HL-60 (cell line): Measurements from ENCODE around the gene PEF1.

Experiments used
- CTCF ChIP-seq: IDR thresholded peaks from one replicate; pipeline ENCODE4 v1.5.1; 2011; ENCODE audit warnings: low read length, control low read depth, inconsistent platforms; ENCODE audit not compliant: insufficient read depth
- POLR2AphosphoS5 ChIP-seq: IDR thresholded peaks from 2 replicates; pipeline ENCODE4 v1.6.1; 2012; ENCODE audit warnings: low read depth

GRCh38 chr1:31614414-31615005, 30.2 kb downstream of the PEF1 start:
- TF ChIP-seq CTCF (no peak), POLR2AphosphoS5 (no peak)
